ENCODE results near the gene IRX4.

IRX4 gene

DNA sequence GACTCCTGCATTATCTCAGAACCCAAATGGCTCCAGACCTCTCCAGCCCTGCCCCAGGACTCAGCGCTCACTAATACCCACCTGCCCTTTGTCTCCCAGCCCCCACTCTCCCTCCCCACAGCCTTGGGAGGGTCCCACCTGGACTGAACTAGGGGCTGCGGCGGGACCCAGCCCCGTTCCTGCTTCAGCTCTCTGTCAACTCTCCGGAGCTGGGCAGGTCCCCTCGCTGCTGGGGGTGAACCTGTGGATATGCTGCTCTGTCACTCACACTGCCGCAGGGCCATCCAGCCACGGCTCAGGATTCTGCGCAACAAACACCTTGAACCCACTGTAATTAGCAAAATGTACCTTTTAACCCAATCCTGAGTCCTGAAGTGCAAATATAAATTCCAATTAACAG lies 44.7 kb downstream of the IRX4 start:
- Mint-ChIP-seq H3K27ac (no peak overlapping the region), H3K9me3 (no peaks in the 10 kb centered on the region), H3K4me1 (peaks cover 23% of the 10 kb centered on the region), H3K4me3 (no peak overlapping the region), H3K36me3 (ENCODE audit: low read depth) (no peaks in the 10 kb centered on the region), H3K27me3 (ENCODE audit: low read depth) (peaks cover 55% of the 10 kb centered on the region)
- TF ChIP-seq, protein P1, sequence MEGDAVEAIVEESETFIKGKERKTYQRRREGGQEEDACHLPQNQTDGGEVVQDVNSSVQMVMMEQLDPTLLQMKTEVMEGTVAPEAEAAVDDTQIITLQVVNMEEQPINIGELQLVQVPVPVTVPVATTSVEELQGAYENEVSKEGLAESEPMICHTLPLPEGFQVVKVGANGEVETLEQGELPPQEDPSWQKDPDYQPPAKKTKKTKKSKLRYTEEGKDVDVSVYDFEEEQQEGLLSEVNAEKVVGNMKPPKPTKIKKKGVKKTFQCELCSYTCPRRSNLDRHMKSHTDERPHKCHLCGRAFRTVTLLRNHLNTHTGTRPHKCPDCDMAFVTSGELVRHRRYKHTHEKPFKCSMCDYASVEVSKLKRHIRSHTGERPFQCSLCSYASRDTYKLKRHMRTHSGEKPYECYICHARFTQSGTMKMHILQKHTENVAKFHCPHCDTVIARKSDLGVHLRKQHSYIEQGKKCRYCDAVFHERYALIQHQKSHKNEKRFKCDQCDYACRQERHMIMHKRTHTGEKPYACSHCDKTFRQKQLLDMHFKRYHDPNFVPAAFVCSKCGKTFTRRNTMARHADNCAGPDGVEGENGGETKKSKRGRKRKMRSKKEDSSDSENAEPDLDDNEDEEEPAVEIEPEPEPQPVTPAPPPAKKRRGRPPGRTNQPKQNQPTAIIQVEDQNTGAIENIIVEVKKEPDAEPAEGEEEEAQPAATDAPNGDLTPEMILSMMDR (IDR thresholded peaks at IDR 0.05; ENCODE audit: unreplicated experiment in 3 of 3) = no peak

DNA sequence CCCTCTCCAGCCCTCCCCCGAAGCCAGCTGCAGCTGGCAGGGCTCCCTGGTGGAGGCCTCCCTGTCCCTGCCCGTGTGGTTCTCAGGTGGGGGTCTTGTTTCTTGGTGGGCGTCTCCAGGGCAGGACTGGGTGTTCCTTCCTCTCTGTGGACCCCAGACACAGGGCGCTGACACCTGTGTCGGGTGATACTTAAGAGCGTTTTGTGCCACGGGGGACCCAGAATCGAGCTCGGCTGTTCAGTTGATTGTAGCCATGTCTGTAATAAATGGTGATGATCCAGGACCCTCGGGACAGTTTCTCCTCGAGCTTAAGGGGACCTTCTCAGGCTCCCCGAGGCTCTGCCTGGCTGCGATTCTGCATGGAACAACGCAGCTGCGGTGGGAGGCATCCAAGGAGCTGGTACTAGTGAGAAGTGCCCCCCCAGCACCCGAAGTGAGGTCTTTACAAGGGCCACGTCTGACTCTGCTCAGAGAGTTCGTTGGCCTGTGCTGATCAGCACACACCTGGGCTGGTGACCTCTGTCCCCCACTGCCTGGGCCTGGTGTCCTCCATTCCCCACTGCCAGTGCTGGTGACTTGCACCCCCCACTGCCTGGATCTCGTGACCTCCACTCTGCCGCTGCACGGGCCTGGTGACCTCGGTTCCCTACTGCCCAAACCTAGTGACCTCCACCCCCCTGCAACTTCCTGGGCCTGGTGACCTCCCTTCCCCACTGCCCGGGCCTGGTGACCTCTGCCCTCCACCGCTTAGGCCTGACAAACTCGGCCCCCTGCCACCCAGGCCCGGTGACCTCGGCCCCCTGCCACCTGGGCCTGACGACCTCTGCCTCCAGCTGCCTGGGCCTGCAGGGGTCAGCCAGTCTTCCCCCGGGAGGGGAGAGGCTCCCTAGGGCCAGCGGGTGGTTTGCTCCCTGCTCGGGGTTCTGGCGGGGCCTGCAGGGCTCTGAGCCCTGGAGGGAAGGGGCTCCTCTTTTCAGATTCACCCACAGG lies 45.5 kb downstream of the IRX4 start:
- TF ChIP-seq, protein P1 (IDR thresholded peaks at IDR 0.05; ENCODE audit: unreplicated experiment in 3 of 3) = no peak
- H3K4me1 Mint-ChIP-seq = peaks cover 23% of the 10 kb centered on the region
- no peak overlapping the region for H3K27ac Mint-ChIP-seq
- no peaks in the 10 kb centered on the region for H3K36me3 Mint-ChIP-seq (ENCODE audit: low read depth)
- peaks cover 60% of the 10 kb centered on the region for H3K27me3 Mint-ChIP-seq (ENCODE audit: low read depth)
- no peaks in the 10 kb centered on the region for H3K9me3 Mint-ChIP-seq
- H3K4me3 Mint-ChIP-seq = no peak overlapping the region

DNA sequence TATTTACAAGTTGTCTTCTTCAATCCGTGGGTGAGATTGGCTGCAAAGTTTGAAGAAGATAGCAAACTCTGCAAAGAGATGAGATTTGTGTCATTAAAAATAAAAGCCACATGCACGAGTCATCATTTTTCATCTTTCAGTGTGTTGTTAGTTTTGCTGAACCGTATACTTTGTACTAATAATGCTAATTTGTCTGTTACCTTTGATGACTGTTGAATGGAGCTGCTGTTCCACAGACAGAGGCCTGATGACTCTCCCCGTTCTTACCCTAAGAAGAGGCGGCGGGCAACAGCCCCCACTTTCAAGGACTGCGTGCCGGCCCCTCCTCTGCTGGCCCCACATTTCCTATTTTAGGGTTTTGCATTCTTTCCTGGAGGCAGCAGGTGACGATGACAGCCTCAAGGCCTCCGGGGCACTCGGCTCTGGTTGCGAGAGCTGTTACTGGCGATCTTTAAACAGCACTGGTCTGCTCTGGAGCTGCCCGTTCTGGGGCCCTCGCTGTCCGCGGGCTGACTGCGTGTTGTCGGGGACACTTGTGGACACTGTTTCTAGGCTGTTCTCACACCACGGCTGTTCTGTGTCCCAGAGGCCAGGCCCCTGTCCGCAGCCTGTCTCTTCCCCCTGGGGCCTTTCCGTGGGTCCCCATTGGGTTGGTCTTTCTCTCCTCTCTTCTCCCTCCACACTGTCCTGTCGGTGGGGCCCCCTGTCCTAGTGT lies 46.4 kb downstream of the IRX4 start:
- Mint-ChIP-seq H3K27me3 (ENCODE audit: low read depth) (peaks cover 64% of the 10 kb centered on the region), H3K27ac (no peak overlapping the region), H3K9me3 (no peaks in the 10 kb centered on the region), H3K4me1 (peaks cover 23% of the 10 kb centered on the region), H3K36me3 (ENCODE audit: low read depth) (no peaks in the 10 kb centered on the region), H3K4me3 (no peak overlapping the region)
- TF ChIP-seq, protein P1 (IDR thresholded peaks at IDR 0.05; ENCODE audit: unreplicated experiment in 3 of 3) = no peak

DNA sequence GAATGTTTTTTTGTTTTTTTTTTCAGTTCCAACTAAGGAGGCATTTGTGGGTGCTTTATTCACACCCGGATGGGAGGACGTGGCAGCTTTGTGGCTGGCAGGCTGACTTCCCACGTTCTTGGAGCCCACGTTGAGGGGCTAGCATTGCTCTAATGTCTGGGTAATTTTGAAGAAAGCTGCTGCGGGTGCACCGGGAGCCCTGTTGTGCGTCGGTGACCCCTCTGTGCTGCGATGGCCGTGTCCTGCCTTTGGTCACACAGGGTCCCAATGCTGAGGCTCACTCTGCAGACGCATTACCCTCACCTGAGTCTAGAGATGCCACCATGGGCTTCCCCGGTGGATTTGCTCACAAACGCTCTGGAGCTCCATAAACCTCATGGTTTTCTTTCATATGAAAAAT lies 47.3 kb downstream of the IRX4 start:
- H3K4me1 Mint-ChIP-seq = peaks cover 23% of the 10 kb centered on the region
- no peak overlapping the region for H3K27ac Mint-ChIP-seq
- H3K9me3 Mint-ChIP-seq = no peaks in the 10 kb centered on the region
- TF ChIP-seq, protein P1 (IDR thresholded peaks at IDR 0.05; ENCODE audit: unreplicated experiment in 3 of 3) = no peak
- peaks cover 62% of the 10 kb centered on the region for H3K27me3 Mint-ChIP-seq (ENCODE audit: low read depth)
- H3K4me3 Mint-ChIP-seq = no peak overlapping the region
- H3K36me3 Mint-ChIP-seq (ENCODE audit: low read depth) = no peaks in the 10 kb centered on the region

DNA sequence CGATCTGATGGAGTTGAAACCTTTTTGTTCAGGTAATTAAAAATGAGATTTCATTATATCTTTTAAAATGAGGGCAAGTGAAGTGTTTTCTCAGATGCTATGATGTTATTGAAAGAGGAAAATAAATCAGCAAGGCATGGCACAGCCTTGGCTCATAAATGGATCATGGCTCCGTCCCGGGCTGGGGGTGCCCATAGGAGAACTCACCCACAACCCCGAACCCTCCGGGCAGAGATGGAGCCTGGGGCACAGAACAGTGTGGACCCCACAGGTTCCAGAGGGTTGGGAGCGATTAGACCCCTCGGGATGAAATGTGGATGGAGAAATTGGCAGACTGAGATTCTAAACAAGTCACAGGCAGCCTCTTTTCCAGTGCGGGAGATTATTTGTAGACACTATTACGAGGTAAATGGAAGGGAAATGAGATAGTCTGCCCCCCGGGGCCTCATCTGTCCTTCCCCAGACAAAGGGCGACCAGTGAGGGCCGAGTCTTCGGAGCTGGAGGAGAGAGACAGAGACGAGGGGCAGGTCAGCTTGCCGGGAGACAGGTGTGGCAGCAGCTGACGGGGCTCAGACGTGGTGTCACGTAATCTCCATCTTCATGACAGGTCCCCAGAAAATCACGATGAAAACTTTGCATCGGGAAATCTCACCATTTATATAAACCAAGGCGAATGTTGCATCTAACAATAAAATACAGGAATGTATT lies 47.9 kb downstream of the IRX4 start:
- Mint-ChIP-seq H3K4me1 (peaks cover 23% of the 10 kb centered on the region), H3K9me3 (no peaks in the 10 kb centered on the region), H3K27ac (no peak overlapping the region), H3K36me3 (ENCODE audit: low read depth) (peaks cover 5% of the 10 kb centered on the region), H3K27me3 (ENCODE audit: low read depth) (peaks cover 61% of the 10 kb centered on the region), H3K4me3 (no peak overlapping the region)
- TF ChIP-seq, protein P1 (IDR thresholded peaks at IDR 0.05; ENCODE audit: unreplicated experiment in 3 of 3) = no peak
